ENCODE results near the gene DCTN1.

The DCTN1 gene

DNA sequence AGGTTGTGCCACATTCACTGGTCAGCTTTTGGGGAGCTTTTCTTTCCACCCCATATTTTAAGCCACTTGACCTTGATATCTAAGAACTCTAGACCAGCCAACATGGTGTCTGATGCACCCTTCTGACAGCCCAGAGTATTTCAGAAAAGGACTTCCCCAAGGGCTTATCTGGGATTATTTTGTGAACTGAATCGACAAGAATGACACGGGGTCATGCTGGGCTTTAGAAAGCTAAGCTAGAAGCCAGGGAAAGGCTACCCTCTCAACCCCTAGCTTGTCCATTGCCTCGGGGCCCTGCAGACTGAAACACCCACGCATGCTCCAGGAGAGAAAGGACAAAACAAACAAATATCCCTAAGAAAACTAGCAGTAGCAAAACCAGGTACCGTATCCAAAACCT is 52.9 kb downstream of the DCTN1 start:
- no peak for ATAC-seq
- TF ChIP-seq ZNF70 (CRISPR knock-in tag; IDR thresholded peaks at IDR 0.05): no peak
- no peak for TF ChIP-seq ZNF565 (CRISPR knock-in tag; conservative IDR thresholded peaks at IDR 0.05; ENCODE audit: low read depth)
- no peak for TF ChIP-seq PPARA (CRISPR knock-in tag; IDR thresholded peaks at IDR 0.05; ENCODE audit: borderline replicate concordance)
- TF ChIP-seq, protein P1, sequence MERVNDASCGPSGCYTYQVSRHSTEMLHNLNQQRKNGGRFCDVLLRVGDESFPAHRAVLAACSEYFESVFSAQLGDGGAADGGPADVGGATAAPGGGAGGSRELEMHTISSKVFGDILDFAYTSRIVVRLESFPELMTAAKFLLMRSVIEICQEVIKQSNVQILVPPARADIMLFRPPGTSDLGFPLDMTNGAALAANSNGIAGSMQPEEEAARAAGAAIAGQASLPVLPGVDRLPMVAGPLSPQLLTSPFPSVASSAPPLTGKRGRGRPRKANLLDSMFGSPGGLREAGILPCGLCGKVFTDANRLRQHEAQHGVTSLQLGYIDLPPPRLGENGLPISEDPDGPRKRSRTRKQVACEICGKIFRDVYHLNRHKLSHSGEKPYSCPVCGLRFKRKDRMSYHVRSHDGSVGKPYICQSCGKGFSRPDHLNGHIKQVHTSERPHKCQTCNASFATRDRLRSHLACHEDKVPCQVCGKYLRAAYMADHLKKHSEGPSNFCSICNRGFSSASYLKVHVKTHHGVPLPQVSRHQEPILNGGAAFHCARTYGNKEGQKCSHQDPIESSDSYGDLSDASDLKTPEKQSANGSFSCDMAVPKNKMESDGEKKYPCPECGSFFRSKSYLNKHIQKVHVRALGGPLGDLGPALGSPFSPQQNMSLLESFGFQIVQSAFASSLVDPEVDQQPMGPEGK (CRISPR knock-in tag; IDR thresholded peaks at IDR 0.05; ENCODE audit: borderline replicate concordance): no peak
- TF ChIP-seq SNAI2 (CRISPR knock-in tag; IDR thresholded peaks at IDR 0.05): no peak
- no peak for TF ChIP-seq GLIS3 (CRISPR knock-in tag; IDR thresholded peaks at IDR 0.05)
- TF ChIP-seq ARNTL (CRISPR knock-in tag; IDR thresholded peaks at IDR 0.05; ENCODE audit: borderline replicate concordance, low read depth): no peak
- TF ChIP-seq ZNF8 (CRISPR knock-in tag; IDR thresholded peaks at IDR 0.05): no peak
- TF ChIP-seq ZFP30 (CRISPR knock-in tag; IDR thresholded peaks at IDR 0.05): no peak
- no peak for TF ChIP-seq TOX (CRISPR knock-in tag; IDR thresholded peaks at IDR 0.05; ENCODE audit: borderline replicate concordance)
- no peak for TF ChIP-seq CSDC2 (CRISPR knock-in tag; IDR thresholded peaks at IDR 0.05)
- no peak for TF ChIP-seq ESRRG (CRISPR knock-in tag; IDR thresholded peaks at IDR 0.05)
- TF ChIP-seq, protein P2, sequence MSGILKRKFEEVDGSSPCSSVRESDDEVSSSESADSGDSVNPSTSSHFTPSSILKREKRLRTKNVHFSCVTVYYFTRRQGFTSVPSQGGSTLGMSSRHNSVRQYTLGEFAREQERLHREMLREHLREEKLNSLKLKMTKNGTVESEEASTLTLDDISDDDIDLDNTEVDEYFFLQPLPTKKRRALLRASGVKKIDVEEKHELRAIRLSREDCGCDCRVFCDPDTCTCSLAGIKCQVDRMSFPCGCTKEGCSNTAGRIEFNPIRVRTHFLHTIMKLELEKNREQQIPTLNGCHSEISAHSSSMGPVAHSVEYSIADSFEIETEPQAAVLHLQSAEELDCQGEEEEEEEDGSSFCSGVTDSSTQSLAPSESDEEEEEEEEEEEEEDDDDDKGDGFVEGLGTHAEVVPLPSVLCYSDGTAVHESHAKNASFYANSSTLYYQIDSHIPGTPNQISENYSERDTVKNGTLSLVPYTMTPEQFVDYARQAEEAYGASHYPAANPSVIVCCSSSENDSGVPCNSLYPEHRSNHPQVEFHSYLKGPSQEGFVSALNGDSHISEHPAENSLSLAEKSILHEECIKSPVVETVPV (CRISPR knock-in tag; IDR thresholded peaks at IDR 0.05): no peak
- TF ChIP-seq ZFP3 (CRISPR knock-in tag; IDR thresholded peaks at IDR 0.05): no peak
- TF ChIP-seq RARB (CRISPR knock-in tag; IDR thresholded peaks at IDR 0.05): no peak
- TF ChIP-seq, protein P3, sequence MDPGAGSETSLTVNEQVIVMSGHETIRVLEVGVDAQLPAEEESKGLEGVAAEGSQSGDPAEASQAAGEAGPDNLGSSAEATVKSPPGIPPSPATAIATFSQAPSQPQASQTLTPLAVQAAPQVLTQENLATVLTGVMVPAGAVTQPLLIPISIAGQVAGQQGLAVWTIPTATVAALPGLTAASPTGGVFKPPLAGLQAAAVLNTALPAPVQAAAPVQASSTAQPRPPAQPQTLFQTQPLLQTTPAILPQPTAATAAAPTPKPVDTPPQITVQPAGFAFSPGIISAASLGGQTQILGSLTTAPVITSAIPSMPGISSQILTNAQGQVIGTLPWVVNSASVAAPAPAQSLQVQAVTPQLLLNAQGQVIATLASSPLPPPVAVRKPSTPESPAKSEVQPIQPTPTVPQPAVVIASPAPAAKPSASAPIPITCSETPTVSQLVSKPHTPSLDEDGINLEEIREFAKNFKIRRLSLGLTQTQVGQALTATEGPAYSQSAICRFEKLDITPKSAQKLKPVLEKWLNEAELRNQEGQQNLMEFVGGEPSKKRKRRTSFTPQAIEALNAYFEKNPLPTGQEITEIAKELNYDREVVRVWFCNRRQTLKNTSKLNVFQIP (CRISPR knock-in tag; IDR thresholded peaks at IDR 0.05; ENCODE audit: borderline replicate concordance, low read depth): no peak

DNA sequence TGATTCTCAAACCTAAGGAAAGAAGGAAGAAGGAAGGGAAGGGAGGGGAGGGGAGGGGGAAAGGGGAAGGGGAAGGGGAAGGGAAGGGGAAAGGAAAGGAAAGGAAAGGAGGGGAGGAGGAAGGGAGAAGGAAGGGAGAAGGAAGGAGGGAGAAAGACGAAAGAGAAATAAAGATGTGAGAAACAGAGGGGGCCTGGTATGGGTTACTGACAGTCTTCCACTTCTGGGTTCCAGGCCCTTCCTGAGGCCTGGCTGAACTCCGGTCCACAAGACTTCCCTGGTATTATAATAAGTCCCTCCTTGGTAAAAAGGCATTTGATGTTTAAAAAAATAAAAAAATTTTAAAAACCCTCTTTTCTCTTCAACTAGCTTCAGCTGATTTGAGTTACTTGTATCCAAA is 54.3 kb downstream of the DCTN1 start:
- no peak for ATAC-seq
- TF ChIP-seq RARB (CRISPR knock-in tag; IDR thresholded peaks at IDR 0.05) (no peak), BACH2 (CRISPR knock-in tag; IDR thresholded peaks at IDR 0.05; ENCODE audit: borderline replicate concordance) (no peak), GLIS3 (CRISPR knock-in tag; IDR thresholded peaks at IDR 0.05) (no peak), ZFP30 (CRISPR knock-in tag; IDR thresholded peaks at IDR 0.05) (no peak), PPARA (CRISPR knock-in tag; IDR thresholded peaks at IDR 0.05; ENCODE audit: borderline replicate concordance) (no peak), TOX (CRISPR knock-in tag; IDR thresholded peaks at IDR 0.05; ENCODE audit: borderline replicate concordance) (no peak)
- TF ChIP-seq, protein P3 (CRISPR knock-in tag; IDR thresholded peaks at IDR 0.05; ENCODE audit: borderline replicate concordance, low read depth): no peak

DNA sequence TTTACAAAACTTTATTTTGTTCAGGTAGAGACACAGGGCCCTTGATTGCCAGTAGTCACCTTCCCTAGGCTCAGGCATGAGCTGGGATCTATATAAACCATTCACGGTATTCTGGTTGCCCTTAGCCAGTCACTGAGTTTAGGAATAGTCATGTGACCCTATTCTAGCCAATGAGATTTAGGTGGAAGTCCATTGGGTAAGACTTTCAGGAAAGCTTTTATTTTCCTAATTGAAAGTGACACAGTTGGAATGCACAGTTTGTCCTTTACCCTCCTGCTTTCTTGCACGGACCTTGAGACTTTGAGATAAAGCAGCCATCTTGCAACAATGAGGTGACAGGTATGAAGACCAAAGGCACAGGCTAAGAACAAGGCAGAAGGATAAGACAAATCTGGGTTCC is 58.4 kb downstream of the DCTN1 start:
- ATAC-seq: no peak
- no peak for TF ChIP-seq ZNF565 (CRISPR knock-in tag; conservative IDR thresholded peaks at IDR 0.05; ENCODE audit: low read depth)
- TF ChIP-seq BACH2 (CRISPR knock-in tag; IDR thresholded peaks at IDR 0.05; ENCODE audit: borderline replicate concordance): no peak
- TF ChIP-seq, protein P3 (CRISPR knock-in tag; IDR thresholded peaks at IDR 0.05; ENCODE audit: borderline replicate concordance, low read depth): no peak
- no peak for TF ChIP-seq TOX (CRISPR knock-in tag; IDR thresholded peaks at IDR 0.05; ENCODE audit: borderline replicate concordance)
- TF ChIP-seq, protein P2 (CRISPR knock-in tag; IDR thresholded peaks at IDR 0.05): no peak
- TF ChIP-seq OSR1 (CRISPR knock-in tag; IDR thresholded peaks at IDR 0.05): no peak
- no peak for TF ChIP-seq ZC3H10 (CRISPR knock-in tag; IDR thresholded peaks at IDR 0.05)
- no peak for TF ChIP-seq PPARA (CRISPR knock-in tag; IDR thresholded peaks at IDR 0.05; ENCODE audit: borderline replicate concordance)
- no peak for TF ChIP-seq CSDC2 (CRISPR knock-in tag; IDR thresholded peaks at IDR 0.05)
- no peak for TF ChIP-seq GLIS3 (CRISPR knock-in tag; IDR thresholded peaks at IDR 0.05)
- TF ChIP-seq ESRRG (CRISPR knock-in tag; IDR thresholded peaks at IDR 0.05): no peak
- TF ChIP-seq SNAI2 (CRISPR knock-in tag; IDR thresholded peaks at IDR 0.05): no peak
- TF ChIP-seq RARB (CRISPR knock-in tag; IDR thresholded peaks at IDR 0.05): no peak
- no peak for TF ChIP-seq ARNTL (CRISPR knock-in tag; IDR thresholded peaks at IDR 0.05; ENCODE audit: borderline replicate concordance, low read depth)

All from SK-N-SH treated with all-trans-retinoic acid at 6 μM for 48 hours (cell line).